Central memory CD8-positive, alpha-beta T cell (primary cell): Measurements from ENCODE around the gene RNASE7.

Experiments used
- ATAC-seq: fragments of 150-1000 bp; cut with Tn5 transposase; replicated peaks from 2 replicates; pipeline ENCODE4 v1.10.0; 2022; ENCODE audit warnings: mild to moderate bottlenecking, moderate FRiP score, moderate number of reproducible peaks; ENCODE audit not compliant: poor library complexity, severe bottlenecking; ENCODE audit errors: extremely low read depth
- DNase-seq, 2 donors: peaks; one replicate each; pipeline ENCODE4 v3.0.0; 2021; ENCODE audit warnings: low spot score in 2 of 2
- H3K27ac Mint-ChIP-seq: one replicate; pipeline ENCODE4 v1.8.0; 2022; ENCODE audit warnings: low read depth, mild to moderate bottlenecking, moderate library complexity, mixed read lengths
- H3K27me3 Mint-ChIP-seq: one replicate; pipeline ENCODE4 v1.8.0; 2022; ENCODE audit warnings: mixed read lengths
- H3K36me3 Mint-ChIP-seq: one replicate; pipeline ENCODE4 v1.8.0; 2022; ENCODE audit warnings: mild to moderate bottlenecking, moderate library complexity, mixed read lengths; ENCODE audit not compliant: insufficient read depth
- H3K4me1 Mint-ChIP-seq: one replicate; pipeline ENCODE4 v1.8.0; 2022; ENCODE audit warnings: mixed read lengths
- H3K4me3 Mint-ChIP-seq: one replicate; pipeline ENCODE4 v1.8.0; 2022; ENCODE audit warnings: mild to moderate bottlenecking, moderate library complexity, mixed read lengths
- H3K9me3 Mint-ChIP-seq: one replicate; pipeline ENCODE4 v1.8.0; 2022; ENCODE audit warnings: mixed read lengths

RNASE7 gene

GRCh38 chr14:21090194-21090939 lies 48.2 kb downstream of the RNASE7 start:
- Mint-ChIP-seq H3K9me3 (no peaks in the 10 kb centered on the region), H3K36me3 (peaks cover 9% of the 10 kb centered on the region)

GRCh38 chr14:21090940-21091663 lies 48.9 kb downstream of the RNASE7 start:
- peak overlapping the region; percentile 19 for H3K27ac Mint-ChIP-seq

More at GRCh38 chr14:21090194-21090939, 48.2 kb downstream of the RNASE7 start:
- Mint-ChIP-seq H3K4me1 (peaks cover 42% of the 10 kb centered on the region), H3K27me3 (no peaks in the 10 kb centered on the region), H3K27ac (peak overlapping the region; percentile 93), H3K4me3 (no peak overlapping the region)
- ATAC-seq (no peak), DNase-seq (no peak)

GRCh38 chr14:21091821-21092272 lies 49.7 kb downstream of the RNASE7 start:
- no peak for DNase-seq
- Mint-ChIP-seq H3K27ac (peak overlapping the region; percentile 19), H3K4me3 (no peak overlapping the region), H3K36me3 (peaks cover 9% of the 10 kb centered on the region), H3K4me1 (peaks cover 31% of the 10 kb centered on the region), H3K27me3 (no peaks in the 10 kb centered on the region), H3K9me3 (no peaks in the 10 kb centered on the region)
- ATAC-seq: no peak

More at GRCh38 chr14:21090940-21091663, 48.9 kb downstream of the RNASE7 start:
- Mint-ChIP-seq H3K9me3 (no peaks in the 10 kb centered on the region), H3K4me1 (peaks cover 37% of the 10 kb centered on the region), H3K27me3 (no peaks in the 10 kb centered on the region), H3K4me3 (no peak overlapping the region), H3K36me3 (peaks cover 9% of the 10 kb centered on the region)
- DNase-seq (no peak), ATAC-seq (no peak)

GRCh38 chr14:21092273-21093011 lies 50.3 kb downstream of the RNASE7 start:
- Mint-ChIP-seq H3K9me3 (no peaks in the 10 kb centered on the region), H3K36me3 (peaks cover 6% of the 10 kb centered on the region)
- DNase-seq: peak; percentile 88 to 97

GRCh38 chr14:21093018-21093417 lies 50.9 kb downstream of the RNASE7 start:
- H3K27ac Mint-ChIP-seq: peak overlapping the region; percentile 68
- DNase-seq: no peak

More at GRCh38 chr14:21092273-21093011, 50.3 kb downstream of the RNASE7 start:
- Mint-ChIP-seq H3K27ac (peak overlapping the region; percentile 68), H3K4me3 (no peak overlapping the region), H3K27me3 (no peaks in the 10 kb centered on the region), H3K4me1 (peaks cover 27% of the 10 kb centered on the region)
- ATAC-seq: peak; percentile 63

More at GRCh38 chr14:21093018-21093417, 50.9 kb downstream of the RNASE7 start:
- Mint-ChIP-seq H3K4me1 (peaks cover 21% of the 10 kb centered on the region), H3K4me3 (no peak overlapping the region), H3K9me3 (no peaks in the 10 kb centered on the region), H3K36me3 (peaks cover 3% of the 10 kb centered on the region), H3K27me3 (no peaks in the 10 kb centered on the region)
- ATAC-seq: no peak
